AG04449 (cell line): Measurements from ENCODE around the gene NTMT1.

Source experiments
- CTCF ChIA-PET: fragments of 350-600 bp; formaldehyde crosslinking; extraction: SDS; loops from one replicate; lab custom pipeline; 2021; ENCODE audit warnings: antibody characterized with exemption; lab: Yijun Ruan, JAX
- POLR2A ChIA-PET: fragments of 400-600, 350-600 bp; formaldehyde crosslinking; extraction: SDS; loops from one replicate; lab custom pipeline; 2020; ENCODE audit warnings: antibody characterized with exemption, inconsistent platforms; lab: Yijun Ruan, JAX
- DNase-seq: peaks from one replicate; pipeline ENCODE4 v3.0.0-alpha.2; 2010; ENCODE audit warnings: low read depth, low spot score
- H3K4me3 ChIP-seq: 2 replicates; pipeline ENCODE4 v1.5.1; 2011; ENCODE audit warnings: low read depth, mild to moderate bottlenecking, control low read depth, low read length
- TF ChIP-seq, protein P1 (sequence below): IDR thresholded peaks from one replicate; pipeline ENCODE4 v1.5.1; 2011; ENCODE audit warnings: mild to moderate bottlenecking, moderate library complexity, low read length, control low read depth, inconsistent platforms; ENCODE audit not compliant: insufficient read depth; ENCODE audit errors: missing control alignments

The NTMT1 gene

DNA sequence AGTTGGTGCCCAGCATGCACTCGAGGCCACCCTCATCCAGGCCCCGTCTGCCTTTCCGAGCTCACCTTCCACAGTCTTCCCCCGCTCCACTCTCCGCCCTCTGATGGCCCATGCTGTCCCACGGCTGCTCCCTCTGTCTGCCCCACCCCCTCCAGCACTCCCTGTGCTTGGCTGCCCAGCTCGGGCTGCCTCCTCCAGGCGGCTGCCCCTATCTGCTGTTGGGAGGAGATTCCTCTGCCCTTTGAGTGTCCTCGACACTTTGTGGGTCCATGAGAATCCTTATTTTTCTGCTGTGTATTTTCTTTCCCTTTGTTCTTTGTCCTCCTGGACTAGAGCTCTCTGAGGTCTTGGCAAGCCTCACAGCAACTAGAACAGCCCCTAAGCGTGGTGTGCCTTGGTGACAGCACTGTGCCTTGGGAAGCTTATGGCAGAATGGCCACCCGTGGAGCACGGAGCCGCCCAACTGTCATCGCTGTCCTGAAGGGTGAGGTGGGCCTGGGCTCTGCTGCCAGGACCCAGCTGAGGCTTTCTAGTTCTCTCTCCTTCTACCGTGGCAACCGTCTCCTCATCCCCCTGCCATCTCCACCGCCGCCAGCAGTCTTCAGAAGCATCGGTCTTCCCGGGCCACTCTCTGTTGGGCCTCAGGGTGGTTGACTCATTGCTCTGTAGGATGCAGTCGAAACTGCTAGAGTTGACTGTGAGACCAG, 5.2 kb downstream of the NTMT1 start:
- DNase-seq, result no peak
- TF ChIP-seq, protein P1, sequence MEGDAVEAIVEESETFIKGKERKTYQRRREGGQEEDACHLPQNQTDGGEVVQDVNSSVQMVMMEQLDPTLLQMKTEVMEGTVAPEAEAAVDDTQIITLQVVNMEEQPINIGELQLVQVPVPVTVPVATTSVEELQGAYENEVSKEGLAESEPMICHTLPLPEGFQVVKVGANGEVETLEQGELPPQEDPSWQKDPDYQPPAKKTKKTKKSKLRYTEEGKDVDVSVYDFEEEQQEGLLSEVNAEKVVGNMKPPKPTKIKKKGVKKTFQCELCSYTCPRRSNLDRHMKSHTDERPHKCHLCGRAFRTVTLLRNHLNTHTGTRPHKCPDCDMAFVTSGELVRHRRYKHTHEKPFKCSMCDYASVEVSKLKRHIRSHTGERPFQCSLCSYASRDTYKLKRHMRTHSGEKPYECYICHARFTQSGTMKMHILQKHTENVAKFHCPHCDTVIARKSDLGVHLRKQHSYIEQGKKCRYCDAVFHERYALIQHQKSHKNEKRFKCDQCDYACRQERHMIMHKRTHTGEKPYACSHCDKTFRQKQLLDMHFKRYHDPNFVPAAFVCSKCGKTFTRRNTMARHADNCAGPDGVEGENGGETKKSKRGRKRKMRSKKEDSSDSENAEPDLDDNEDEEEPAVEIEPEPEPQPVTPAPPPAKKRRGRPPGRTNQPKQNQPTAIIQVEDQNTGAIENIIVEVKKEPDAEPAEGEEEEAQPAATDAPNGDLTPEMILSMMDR, result no peak
- ChIA-PET POLR2A (interaction anchor here (1.8 kb wide), 1 partner anchor 8 kb away, joined by 6 read pairs; no protein-coding TSS in a partner anchor), CTCF (interaction anchor here (0.9 to 15.5 kb wide), 9 partner anchors 9 to 499 kb away, joined by 3 to 735 read pairs (median 4); partner anchors contain the start of gene ASB6)
- no peak overlapping the region for H3K4me3 ChIP-seq

DNA sequence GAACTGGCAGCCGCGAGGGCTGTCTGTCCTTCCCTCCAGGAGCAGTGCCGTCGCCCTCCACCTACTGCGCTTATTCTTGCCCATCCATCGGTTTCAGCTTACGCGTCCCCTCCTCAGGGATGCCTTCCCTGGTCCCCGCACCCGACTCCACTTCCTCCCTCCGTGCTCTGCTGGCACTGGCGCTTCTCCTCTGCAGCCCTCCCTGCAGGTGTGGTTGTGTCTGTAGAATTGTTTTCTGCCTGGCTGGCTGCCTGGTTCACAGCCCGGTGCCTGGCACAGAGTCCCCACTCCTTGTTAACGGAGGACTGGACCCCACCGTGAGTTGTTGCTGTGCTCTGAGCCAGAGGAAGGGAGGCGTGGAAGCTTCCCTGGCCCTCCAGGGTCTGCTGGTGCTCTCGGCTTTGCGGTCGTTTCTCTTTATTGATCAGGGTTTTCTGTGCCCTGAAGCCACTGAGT, 5.7 kb downstream of the NTMT1 start:
- H3K4me3 ChIP-seq, result no peak overlapping the region
- TF ChIP-seq, protein P1, result no peak
- POLR2A ChIA-PET, result interaction anchor here (1.8 kb wide), 1 partner anchor 8 kb away, joined by 6 read pairs; no protein-coding TSS in a partner anchor
- CTCF ChIA-PET, result interaction anchor here (0.9 to 15.5 kb wide), 6 partner anchors 8 to 499 kb away, joined by 3 to 735 read pairs (median 10); partner anchors contain the start of genes ASB6 and C9orf50
- no peak for DNase-seq

DNA sequence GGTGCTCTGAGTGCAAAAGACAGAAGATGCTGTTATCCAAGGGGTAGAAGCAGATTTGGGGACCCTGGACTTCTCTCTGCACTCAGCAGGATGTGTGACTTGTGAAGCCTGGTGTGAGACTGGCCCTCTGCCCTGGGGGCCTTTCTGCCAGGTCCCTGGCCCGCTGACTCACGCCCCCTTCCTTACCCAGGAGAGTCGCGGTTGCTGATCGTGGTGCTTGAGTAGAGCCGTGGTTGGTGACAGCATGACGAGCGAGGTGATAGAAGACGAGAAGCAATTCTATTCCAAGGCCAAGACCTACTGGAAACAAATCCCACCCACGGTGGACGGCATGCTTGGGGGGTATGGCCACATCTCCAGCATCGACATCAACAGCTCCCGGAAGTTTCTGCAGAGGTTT, 6.5 kb downstream of the NTMT1 start:
- POLR2A ChIA-PET, result no interaction called here
- TF ChIP-seq, protein P1, result no peak
- CTCF ChIA-PET, result interaction anchor here (1.8 to 15.5 kb wide), 4 partner anchors 7 to 500 kb away, joined by 5 to 735 read pairs (median 74); partner anchors contain the start of genes ASB6 and C9orf50
- no peak for DNase-seq
- H3K4me3 ChIP-seq, result no peak overlapping the region

DNA sequence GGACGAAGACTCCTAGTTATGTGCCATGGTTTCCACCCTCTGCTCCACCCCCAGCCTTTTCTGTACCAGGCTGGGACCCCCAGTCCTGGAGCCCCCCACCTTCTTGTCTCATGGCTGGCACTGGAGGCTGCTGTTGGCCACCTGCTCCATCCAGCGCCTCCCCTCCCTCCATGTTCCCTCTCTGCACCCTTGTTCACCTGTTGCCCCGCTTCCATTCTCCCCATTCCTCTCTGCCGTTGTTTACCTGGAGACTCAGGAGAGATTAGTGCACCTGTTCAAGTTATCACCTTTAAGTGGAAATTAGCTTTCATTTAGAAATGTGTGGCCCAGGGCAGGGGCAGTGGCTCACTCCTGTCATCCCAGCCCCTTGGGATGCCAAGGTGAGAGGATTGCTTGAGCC, 7.2 kb downstream of the NTMT1 start:
- ChIA-PET CTCF (interaction anchor here (1.8 to 15.5 kb wide), 4 partner anchors 7 to 501 kb away, joined by 5 to 735 read pairs (median 74); partner anchors contain the start of genes ASB6 and C9orf50), POLR2A (interaction anchor here (0.6 kb wide), 1 partner anchor 127 kb away, joined by 5 read pairs; no protein-coding TSS in a partner anchor)
- H3K4me3 ChIP-seq, result no peak overlapping the region
- DNase-seq, result no peak
- TF ChIP-seq, protein P1, result no peak

DNA sequence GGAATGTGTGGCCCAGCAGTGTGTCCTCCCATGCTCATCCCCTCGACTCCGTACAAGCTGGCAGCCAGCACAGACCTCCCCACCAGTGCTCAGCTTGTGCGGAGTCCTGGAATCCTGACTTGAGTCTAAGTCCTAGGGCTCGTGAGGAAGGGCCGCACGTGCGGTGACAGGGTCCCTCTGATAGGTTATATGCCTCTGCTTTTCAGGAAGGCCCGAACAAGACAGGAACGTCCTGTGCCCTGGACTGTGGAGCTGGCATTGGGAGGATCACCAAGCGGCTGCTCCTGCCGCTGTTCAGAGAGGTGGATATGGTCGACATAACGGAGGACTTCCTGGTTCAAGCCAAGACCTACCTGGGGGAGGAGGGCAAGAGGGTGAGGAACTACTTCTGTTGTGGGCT, 7.9 kb downstream of the NTMT1 start:
- DNase-seq, result no peak
- ChIA-PET CTCF (interaction anchor here (1.7 to 15.5 kb wide), 5 partner anchors 6 to 501 kb away, joined by 4 to 735 read pairs (median 133); partner anchors contain the start of genes ASB6 and C9orf50), POLR2A (interaction anchor here (0.6 kb wide), 1 partner anchor 126 kb away, joined by 5 read pairs; no protein-coding TSS in a partner anchor)
- TF ChIP-seq, protein P1, result no peak
- H3K4me3 ChIP-seq, result no peak overlapping the region
